WTC11 (cell line): ENCODE data around the gene ZNF304. TPM values are rescaled to one million over a fixed set of nuclear protein-coding genes. Genes with fewer than 3 reads are reported as not detected.

ENCODE experiments used
- ATF1 ChIP-seq: sonication (generic); formaldehyde crosslinking; IDR thresholded peaks from 2 replicates; pipeline ENCODE4 v1.8.1; 2023; ENCODE audit warnings: mild to moderate bottlenecking, moderate library complexity, missing genetic modification reagents
- CREB1 ChIP-seq: sonication (generic); formaldehyde crosslinking; IDR thresholded peaks from 2 replicates; pipeline ENCODE4 v1.8.0; 2023; ENCODE audit warnings: mild to moderate bottlenecking, missing genetic modification reagents
- FOXP1 ChIP-seq: sonication (generic); formaldehyde crosslinking; IDR thresholded peaks from 2 replicates; pipeline ENCODE4 v1.8.0; 2022; ENCODE audit warnings: missing genetic modification reagents, mild to moderate bottlenecking, moderate library complexity, borderline replicate concordance
- GABPB1 ChIP-seq: sonication (generic); formaldehyde crosslinking; IDR thresholded peaks from 2 replicates; pipeline ENCODE4 v1.8.1; 2023; ENCODE audit warnings: mild to moderate bottlenecking, missing genetic modification reagents
- JUN ChIP-seq: sonication (generic); formaldehyde crosslinking; IDR thresholded peaks from 2 replicates; pipeline ENCODE4 v1.8.0; 2023; ENCODE audit warnings: mild to moderate bottlenecking, missing genetic modification reagents
- MYBL2 ChIP-seq: sonication (generic); formaldehyde crosslinking; IDR thresholded peaks from 2 replicates; pipeline ENCODE4 v1.8.1; 2023; ENCODE audit warnings: mild to moderate bottlenecking, moderate library complexity, missing genetic modification reagents
- SMAD3 ChIP-seq: sonication (generic); formaldehyde crosslinking; IDR thresholded peaks from 2 replicates; pipeline ENCODE4 v1.8.0; 2022; ENCODE audit warnings: missing genetic modification reagents, mild to moderate bottlenecking, borderline replicate concordance
- SP1 ChIP-seq: sonication (generic); formaldehyde crosslinking; conservative IDR thresholded peaks from 2 replicates; pipeline ENCODE4 v1.8.1; 2022; ENCODE audit warnings: missing genetic modification reagents
- TCF7 ChIP-seq: sonication (generic); formaldehyde crosslinking; IDR thresholded peaks from 2 replicates; pipeline ENCODE4 v1.8.0; 2022; ENCODE audit warnings: mild to moderate bottlenecking, low read depth, missing genetic modification reagents, moderate library complexity
- TEAD4 ChIP-seq: sonication (generic); formaldehyde crosslinking; IDR thresholded peaks from 2 replicates; pipeline ENCODE4 v1.8.0; 2022; ENCODE audit warnings: mild to moderate bottlenecking, missing genetic modification reagents
- ZBTB21 ChIP-seq: sonication (generic); formaldehyde crosslinking; IDR thresholded peaks from 2 replicates; pipeline ENCODE4 v1.8.1; 2023; ENCODE audit warnings: mild to moderate bottlenecking, missing genetic modification reagents, borderline replicate concordance
- ZNF317 ChIP-seq: sonication (generic); formaldehyde crosslinking; IDR thresholded peaks from 2 replicates; pipeline ENCODE4 v1.8.1; 2023; ENCODE audit warnings: low read depth, mild to moderate bottlenecking, moderate library complexity, missing genetic modification reagents, borderline replicate concordance
- total RNA-seq: library from RNA; stranded (reverse); gene quantifications from 3 replicates; pipeline ENCODE4 v1.2.3, GENCODE V29; 2021
- TF ChIP-seq, protein P1 (sequence below): sonication (generic); formaldehyde crosslinking; IDR thresholded peaks from 2 replicates; pipeline ENCODE4 v1.8.1; 2023; ENCODE audit warnings: mild to moderate bottlenecking, missing genetic modification reagents
- TF ChIP-seq, protein P2 (sequence below): sonication (generic); formaldehyde crosslinking; IDR thresholded peaks from 2 replicates; pipeline ENCODE4 v1.8.0; 2023; ENCODE audit warnings: mild to moderate bottlenecking, missing genetic modification reagents
- TF ChIP-seq, protein P3 (sequence below): sonication (generic); formaldehyde crosslinking; IDR thresholded peaks from 2 replicates; pipeline ENCODE4 v1.8.1; 2023; ENCODE audit warnings: mild to moderate bottlenecking, missing genetic modification reagents, moderate library complexity
- TF ChIP-seq, protein P4 (sequence below): fragments of 250-450 bp; sonication (Bioruptor Pico); IDR thresholded peaks from 2 replicates; pipeline ENCODE4 v1.8.0; 2021; ENCODE audit warnings: mild to moderate bottlenecking
- TF ChIP-seq, protein P5 (sequence below): sonication (generic); formaldehyde crosslinking; IDR thresholded peaks from 2 replicates; pipeline ENCODE4 v1.8.0; 2023; ENCODE audit warnings: missing genetic modification reagents, mild to moderate bottlenecking, borderline replicate concordance
- TF ChIP-seq, protein P6 (sequence below): sonication (generic); formaldehyde crosslinking; conservative IDR thresholded peaks from 2 replicates; pipeline ENCODE4 v1.8.1; 2023; ENCODE audit warnings: mild to moderate bottlenecking, low read depth, missing genetic modification reagents, moderate library complexity
- TF ChIP-seq, protein P7 (sequence below): fragments of 250-450 bp; sonication (Bioruptor Pico); IDR thresholded peaks from 2 replicates; pipeline ENCODE4 v1.9.0; 2021; ENCODE audit warnings: moderate library complexity, mild to moderate bottlenecking, inconsistent platforms, borderline replicate concordance
- TF ChIP-seq, protein P8 (sequence below): sonication (generic); formaldehyde crosslinking; conservative IDR thresholded peaks from 2 replicates; pipeline ENCODE4 v1.8.1; 2022; ENCODE audit warnings: mild to moderate bottlenecking, missing genetic modification reagents

Gene ZNF304
- total RNA-seq, 1 experiment from 2014 or later = 11.0 TPM

DNA sequence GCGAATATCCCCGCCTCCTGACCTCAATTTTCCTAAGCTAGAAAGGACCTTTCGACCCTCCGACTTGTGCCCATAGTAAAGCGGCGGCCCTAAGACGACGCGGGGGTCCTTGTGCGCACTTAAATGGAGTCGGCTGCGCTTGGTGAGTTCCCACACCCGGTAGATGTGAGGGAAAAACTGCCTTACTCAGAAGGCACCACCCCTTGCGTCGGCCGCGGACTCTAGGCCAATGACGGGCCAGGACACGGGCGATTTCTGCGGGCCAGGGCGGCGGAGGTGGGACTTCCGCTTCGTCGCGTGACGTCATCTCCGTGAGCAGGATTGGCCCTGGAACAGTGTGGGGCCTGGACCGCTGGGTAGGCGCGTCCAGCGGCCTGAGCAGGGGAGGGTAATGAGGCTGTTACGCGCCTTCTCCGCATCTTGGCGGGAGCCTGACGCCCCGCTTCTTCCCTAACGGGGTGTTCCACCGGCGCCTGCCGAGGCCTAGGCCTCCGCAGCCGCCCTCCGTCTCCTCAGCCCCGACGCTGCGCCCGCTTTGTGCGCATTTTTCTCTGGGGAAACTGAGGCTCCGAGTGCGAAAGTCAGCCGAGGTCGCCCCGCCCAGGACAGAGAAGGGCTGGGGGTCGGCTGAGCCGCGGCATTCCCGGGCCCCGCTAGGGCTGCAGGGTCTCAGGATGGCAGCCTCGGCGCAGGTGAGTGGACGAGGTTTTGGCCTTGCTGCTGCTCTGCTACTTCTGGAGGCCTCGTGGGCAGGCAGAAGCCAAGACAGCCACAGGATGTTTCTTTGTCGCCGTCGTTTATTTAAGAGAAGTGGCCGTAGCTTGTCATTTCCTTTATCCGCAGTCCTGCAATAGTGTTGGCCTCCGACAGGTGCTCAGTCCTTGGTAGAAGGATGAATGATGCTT, 30.6 kb upstream of the ZNF304 start, which contains the start of gene ZNF543 (continued):
- TF ChIP-seq MYBL2 (CRISPR knock-in tag) (no peak), TEAD4 (CRISPR knock-in tag) (no peak), SP1 (CRISPR knock-in tag) (peak; percentile 86), GABPB1 (CRISPR knock-in tag) (peak; percentile 75), ZNF317 (CRISPR knock-in tag) (no peak), ZBTB21 (no peak), ATF1 (CRISPR knock-in tag) (no peak), JUN (CRISPR knock-in tag) (no peak), SMAD3 (no peak), TCF7 (CRISPR knock-in tag) (no peak), FOXP1 (0 out of 2 replicates have a peak, but pooled peaks have one; percentile 47), CREB1 (CRISPR knock-in tag) (0 out of 2 replicates have a peak, but pooled peaks have one; percentile 33)
- TF ChIP-seq, protein P1, sequence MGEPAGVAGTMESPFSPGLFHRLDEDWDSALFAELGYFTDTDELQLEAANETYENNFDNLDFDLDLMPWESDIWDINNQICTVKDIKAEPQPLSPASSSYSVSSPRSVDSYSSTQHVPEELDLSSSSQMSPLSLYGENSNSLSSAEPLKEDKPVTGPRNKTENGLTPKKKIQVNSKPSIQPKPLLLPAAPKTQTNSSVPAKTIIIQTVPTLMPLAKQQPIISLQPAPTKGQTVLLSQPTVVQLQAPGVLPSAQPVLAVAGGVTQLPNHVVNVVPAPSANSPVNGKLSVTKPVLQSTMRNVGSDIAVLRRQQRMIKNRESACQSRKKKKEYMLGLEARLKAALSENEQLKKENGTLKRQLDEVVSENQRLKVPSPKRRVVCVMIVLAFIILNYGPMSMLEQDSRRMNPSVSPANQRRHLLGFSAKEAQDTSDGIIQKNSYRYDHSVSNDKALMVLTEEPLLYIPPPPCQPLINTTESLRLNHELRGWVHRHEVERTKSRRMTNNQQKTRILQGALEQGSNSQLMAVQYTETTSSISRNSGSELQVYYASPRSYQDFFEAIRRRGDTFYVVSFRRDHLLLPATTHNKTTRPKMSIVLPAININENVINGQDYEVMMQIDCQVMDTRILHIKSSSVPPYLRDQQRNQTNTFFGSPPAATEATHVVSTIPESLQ = no peak
- TF ChIP-seq, protein P2, sequence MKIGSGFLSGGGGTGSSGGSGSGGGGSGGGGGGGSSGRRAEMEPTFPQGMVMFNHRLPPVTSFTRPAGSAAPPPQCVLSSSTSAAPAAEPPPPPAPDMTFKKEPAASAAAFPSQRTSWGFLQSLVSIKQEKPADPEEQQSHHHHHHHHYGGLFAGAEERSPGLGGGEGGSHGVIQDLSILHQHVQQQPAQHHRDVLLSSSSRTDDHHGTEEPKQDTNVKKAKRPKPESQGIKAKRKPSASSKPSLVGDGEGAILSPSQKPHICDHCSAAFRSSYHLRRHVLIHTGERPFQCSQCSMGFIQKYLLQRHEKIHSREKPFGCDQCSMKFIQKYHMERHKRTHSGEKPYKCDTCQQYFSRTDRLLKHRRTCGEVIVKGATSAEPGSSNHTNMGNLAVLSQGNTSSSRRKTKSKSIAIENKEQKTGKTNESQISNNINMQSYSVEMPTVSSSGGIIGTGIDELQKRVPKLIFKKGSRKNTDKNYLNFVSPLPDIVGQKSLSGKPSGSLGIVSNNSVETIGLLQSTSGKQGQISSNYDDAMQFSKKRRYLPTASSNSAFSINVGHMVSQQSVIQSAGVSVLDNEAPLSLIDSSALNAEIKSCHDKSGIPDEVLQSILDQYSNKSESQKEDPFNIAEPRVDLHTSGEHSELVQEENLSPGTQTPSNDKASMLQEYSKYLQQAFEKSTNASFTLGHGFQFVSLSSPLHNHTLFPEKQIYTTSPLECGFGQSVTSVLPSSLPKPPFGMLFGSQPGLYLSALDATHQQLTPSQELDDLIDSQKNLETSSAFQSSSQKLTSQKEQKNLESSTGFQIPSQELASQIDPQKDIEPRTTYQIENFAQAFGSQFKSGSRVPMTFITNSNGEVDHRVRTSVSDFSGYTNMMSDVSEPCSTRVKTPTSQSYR = no peak
- TF ChIP-seq, protein P3, sequence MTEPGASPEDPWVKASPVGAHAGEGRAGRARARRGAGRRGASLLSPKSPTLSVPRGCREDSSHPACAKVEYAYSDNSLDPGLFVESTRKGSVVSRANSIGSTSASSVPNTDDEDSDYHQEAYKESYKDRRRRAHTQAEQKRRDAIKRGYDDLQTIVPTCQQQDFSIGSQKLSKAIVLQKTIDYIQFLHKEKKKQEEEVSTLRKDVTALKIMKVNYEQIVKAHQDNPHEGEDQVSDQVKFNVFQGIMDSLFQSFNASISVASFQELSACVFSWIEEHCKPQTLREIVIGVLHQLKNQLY = no peak
- TF ChIP-seq, protein P4, sequence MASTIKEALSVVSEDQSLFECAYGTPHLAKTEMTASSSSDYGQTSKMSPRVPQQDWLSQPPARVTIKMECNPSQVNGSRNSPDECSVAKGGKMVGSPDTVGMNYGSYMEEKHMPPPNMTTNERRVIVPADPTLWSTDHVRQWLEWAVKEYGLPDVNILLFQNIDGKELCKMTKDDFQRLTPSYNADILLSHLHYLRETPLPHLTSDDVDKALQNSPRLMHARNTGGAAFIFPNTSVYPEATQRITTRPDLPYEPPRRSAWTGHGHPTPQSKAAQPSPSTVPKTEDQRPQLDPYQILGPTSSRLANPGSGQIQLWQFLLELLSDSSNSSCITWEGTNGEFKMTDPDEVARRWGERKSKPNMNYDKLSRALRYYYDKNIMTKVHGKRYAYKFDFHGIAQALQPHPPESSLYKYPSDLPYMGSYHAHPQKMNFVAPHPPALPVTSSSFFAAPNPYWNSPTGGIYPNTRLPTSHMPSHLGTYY = no peak
- TF ChIP-seq, protein P5, sequence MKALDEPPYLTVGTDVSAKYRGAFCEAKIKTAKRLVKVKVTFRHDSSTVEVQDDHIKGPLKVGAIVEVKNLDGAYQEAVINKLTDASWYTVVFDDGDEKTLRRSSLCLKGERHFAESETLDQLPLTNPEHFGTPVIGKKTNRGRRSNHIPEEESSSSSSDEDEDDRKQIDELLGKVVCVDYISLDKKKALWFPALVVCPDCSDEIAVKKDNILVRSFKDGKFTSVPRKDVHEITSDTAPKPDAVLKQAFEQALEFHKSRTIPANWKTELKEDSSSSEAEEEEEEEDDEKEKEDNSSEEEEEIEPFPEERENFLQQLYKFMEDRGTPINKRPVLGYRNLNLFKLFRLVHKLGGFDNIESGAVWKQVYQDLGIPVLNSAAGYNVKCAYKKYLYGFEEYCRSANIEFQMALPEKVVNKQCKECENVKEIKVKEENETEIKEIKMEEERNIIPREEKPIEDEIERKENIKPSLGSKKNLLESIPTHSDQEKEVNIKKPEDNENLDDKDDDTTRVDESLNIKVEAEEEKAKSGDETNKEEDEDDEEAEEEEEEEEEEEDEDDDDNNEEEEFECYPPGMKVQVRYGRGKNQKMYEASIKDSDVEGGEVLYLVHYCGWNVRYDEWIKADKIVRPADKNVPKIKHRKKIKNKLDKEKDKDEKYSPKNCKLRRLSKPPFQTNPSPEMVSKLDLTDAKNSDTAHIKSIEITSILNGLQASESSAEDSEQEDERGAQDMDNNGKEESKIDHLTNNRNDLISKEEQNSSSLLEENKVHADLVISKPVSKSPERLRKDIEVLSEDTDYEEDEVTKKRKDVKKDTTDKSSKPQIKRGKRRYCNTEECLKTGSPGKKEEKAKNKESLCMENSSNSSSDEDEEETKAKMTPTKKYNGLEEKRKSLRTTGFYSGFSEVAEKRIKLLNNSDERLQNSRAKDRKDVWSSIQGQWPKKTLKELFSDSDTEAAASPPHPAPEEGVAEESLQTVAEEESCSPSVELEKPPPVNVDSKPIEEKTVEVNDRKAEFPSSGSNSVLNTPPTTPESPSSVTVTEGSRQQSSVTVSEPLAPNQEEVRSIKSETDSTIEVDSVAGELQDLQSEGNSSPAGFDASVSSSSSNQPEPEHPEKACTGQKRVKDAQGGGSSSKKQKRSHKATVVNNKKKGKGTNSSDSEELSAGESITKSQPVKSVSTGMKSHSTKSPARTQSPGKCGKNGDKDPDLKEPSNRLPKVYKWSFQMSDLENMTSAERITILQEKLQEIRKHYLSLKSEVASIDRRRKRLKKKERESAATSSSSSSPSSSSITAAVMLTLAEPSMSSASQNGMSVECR = peak; percentile 69; the same call in 1 of the 2 replicates
- TF ChIP-seq, protein P6, sequence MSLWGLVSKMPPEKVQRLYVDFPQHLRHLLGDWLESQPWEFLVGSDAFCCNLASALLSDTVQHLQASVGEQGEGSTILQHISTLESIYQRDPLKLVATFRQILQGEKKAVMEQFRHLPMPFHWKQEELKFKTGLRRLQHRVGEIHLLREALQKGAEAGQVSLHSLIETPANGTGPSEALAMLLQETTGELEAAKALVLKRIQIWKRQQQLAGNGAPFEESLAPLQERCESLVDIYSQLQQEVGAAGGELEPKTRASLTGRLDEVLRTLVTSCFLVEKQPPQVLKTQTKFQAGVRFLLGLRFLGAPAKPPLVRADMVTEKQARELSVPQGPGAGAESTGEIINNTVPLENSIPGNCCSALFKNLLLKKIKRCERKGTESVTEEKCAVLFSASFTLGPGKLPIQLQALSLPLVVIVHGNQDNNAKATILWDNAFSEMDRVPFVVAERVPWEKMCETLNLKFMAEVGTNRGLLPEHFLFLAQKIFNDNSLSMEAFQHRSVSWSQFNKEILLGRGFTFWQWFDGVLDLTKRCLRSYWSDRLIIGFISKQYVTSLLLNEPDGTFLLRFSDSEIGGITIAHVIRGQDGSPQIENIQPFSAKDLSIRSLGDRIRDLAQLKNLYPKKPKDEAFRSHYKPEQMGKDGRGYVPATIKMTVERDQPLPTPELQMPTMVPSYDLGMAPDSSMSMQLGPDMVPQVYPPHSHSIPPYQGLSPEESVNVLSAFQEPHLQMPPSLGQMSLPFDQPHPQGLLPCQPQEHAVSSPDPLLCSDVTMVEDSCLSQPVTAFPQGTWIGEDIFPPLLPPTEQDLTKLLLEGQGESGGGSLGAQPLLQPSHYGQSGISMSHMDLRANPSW (CRISPR knock-in tag) = no peak
- TF ChIP-seq, protein P7, sequence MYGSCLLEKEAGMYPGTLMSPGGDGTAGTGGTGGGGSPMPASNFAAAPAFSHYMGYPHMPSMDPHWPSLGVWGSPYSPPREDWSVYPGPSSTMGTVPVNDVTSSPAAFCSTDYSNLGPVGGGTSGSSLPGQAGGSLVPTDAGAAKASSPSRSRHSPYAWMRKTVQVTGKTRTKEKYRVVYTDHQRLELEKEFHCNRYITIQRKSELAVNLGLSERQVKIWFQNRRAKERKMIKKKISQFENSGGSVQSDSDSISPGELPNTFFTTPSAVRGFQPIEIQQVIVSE = no peak
- TF ChIP-seq, protein P8, sequence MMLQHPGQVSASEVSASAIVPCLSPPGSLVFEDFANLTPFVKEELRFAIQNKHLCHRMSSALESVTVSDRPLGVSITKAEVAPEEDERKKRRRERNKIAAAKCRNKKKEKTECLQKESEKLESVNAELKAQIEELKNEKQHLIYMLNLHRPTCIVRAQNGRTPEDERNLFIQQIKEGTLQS (CRISPR knock-in tag) = no peak
